H1 (cell line): Measurements from ENCODE around the gene GSTO1. TPM values are rescaled to one million over a fixed set of nuclear protein-coding genes. Genes with fewer than 3 reads are reported as not detected.

Source experiments
- CTCF ChIA-PET: fragments of 300-600 bp; sonication (Branson Sonifier 250); formaldehyde crosslinking; loops from one replicate; lab custom pipeline; 2021; ENCODE audit not compliant: partially characterized antibody; lab: Charles Lee
- POLR2A ChIA-PET: fragments of 300-600 bp; sonication (Branson Sonifier 250); formaldehyde crosslinking; loops from one replicate; lab custom pipeline; 2021; ENCODE audit warnings: inconsistent platforms; ENCODE audit not compliant: partially characterized antibody; lab: Charles Lee
- DNase-seq, 2 experiments: peaks; one replicate each; pipeline versions ENCODE4 v3.0.0 to v3.0.0-alpha.2; 2010 to 2022; ENCODE audit warnings: low spot score in 2 of 2, low read depth in 1 of 2, mixed read lengths in 1 of 2
- FAIRE-seq: peaks from 2 replicates; lab custom pipeline; 2011; peaks lifted over from hg19 to GRCh38; lab: Jason Lieb, UNC
- H2AFZ ChIP-seq: 2 replicates; pipeline ENCODE4 v1.8.1; 2012; ENCODE audit warnings: low read length, inconsistent platforms
- H2AK5ac ChIP-seq: 2 replicates; pipeline ENCODE4 v1.6.1; 2013; ENCODE audit warnings: low read depth, low read length
- H2BK120ac ChIP-seq: replicated peaks from 2 replicates; pipeline ENCODE3; 2013; ENCODE audit warnings: low read depth, low read length, inconsistent platforms
- H2BK12ac ChIP-seq: 2 replicates; pipeline ENCODE4 v1.6.1; 2013; ENCODE audit warnings: low read depth, low read length
- H2BK15ac ChIP-seq: 2 replicates; pipeline ENCODE4 v1.6.1; 2013; ENCODE audit warnings: low read length
- H2BK20ac ChIP-seq: 2 replicates; pipeline ENCODE4 v1.6.1; 2013; ENCODE audit warnings: low read length
- H2BK5ac ChIP-seq: 2 replicates; pipeline ENCODE4 v1.6.1; 2013; ENCODE audit warnings: low read depth, low read length
- H3K14ac ChIP-seq: 2 replicates; pipeline ENCODE4 v1.6.1; 2013; ENCODE audit warnings: inconsistent platforms; ENCODE audit not compliant: insufficient read length
- H3K18ac ChIP-seq: 2 replicates; pipeline ENCODE4 v1.6.1; 2013; ENCODE audit warnings: low read length; ENCODE audit errors: extremely low read depth
- H3K23ac ChIP-seq: 2 replicates; pipeline ENCODE4 v1.6.1; 2013; ENCODE audit warnings: inconsistent platforms; ENCODE audit not compliant: insufficient read length
- H3K23me2 ChIP-seq: 2 replicates; pipeline ENCODE4 v1.6.1; 2013; ENCODE audit warnings: low read depth, low read length
- H3K27ac ChIP-seq: 2 replicates; pipeline ENCODE4 v1.6.1; 2011; ENCODE audit warnings: low read depth, low read length, inconsistent platforms
- H3K27me3 ChIP-seq, 4 experiments: replicated peaks in 1 of 4; 1 replicate in 1 of 4; 2 replicates in 3 of 4; pipeline versions ENCODE4 v1.6.1 to v1.8.1; 2011 to 2013; ENCODE audit warnings: low read length in 3 of 4, mild to moderate bottlenecking in 3 of 4, inconsistent platforms in 2 of 4, mixed read lengths in 2 of 4, moderate library complexity in 1 of 4; ENCODE audit not compliant: control insufficient read depth in 3 of 4, insufficient read depth in 3 of 4; ENCODE audit errors: extremely low read depth in 1 of 4
- H3K36me3 ChIP-seq, 4 experiments: 2 replicates each; pipeline versions ENCODE4 v1.6.1 to v1.8.1; 2011 to 2013; ENCODE audit warnings: mild to moderate bottlenecking in 4 of 4, low read length in 3 of 4, moderate library complexity in 2 of 4, control low read depth in 1 of 4, inconsistent platforms in 1 of 4; ENCODE audit not compliant: insufficient read depth in 4 of 4, control insufficient read depth in 2 of 4
- H3K4ac ChIP-seq: replicated peaks from 2 replicates; pipeline ENCODE3; 2013; ENCODE audit warnings: low read length, low read depth, mixed read lengths, inconsistent platforms; ENCODE audit not compliant: insufficient read length
- H3K4me1 ChIP-seq, 4 experiments: replicated peaks in 1 of 4; 1 replicate in 1 of 4; 2 replicates in 3 of 4; pipeline versions ENCODE4 v1.6.1 to v1.8.1; 2011 to 2013; ENCODE audit warnings: low read length in 3 of 4, inconsistent platforms in 2 of 4, mixed read lengths in 1 of 4; ENCODE audit not compliant: insufficient read depth in 4 of 4, control insufficient read depth in 3 of 4
- H3K4me2 ChIP-seq, 2 experiments: 2 replicates each; pipeline versions ENCODE4 v1.6.1 to v1.8.1; 2011 to 2013; ENCODE audit warnings: low read depth in 2 of 2, low read length in 2 of 2, control low read depth in 1 of 2, inconsistent platforms in 1 of 2, mild to moderate bottlenecking in 1 of 2; ENCODE audit not compliant: insufficient read depth in 1 of 2
- H3K4me3 ChIP-seq, 4 experiments: fragments of 200-600, 300-600 bp in 1 of 4; sonication (generic), shearing (Covaris generic), sonication (Bioruptor Twin) in 1 of 4; 2 replicates each; pipeline versions ENCODE4 v1.5.1 to v1.8.1; 2011 to 2016; ENCODE audit warnings: low read length in 4 of 4, low read depth in 3 of 4, control low read depth in 2 of 4, inconsistent platforms in 2 of 4, mild to moderate bottlenecking in 2 of 4, mixed read lengths in 1 of 4, moderate library complexity in 1 of 4; ENCODE audit not compliant: insufficient read depth in 2 of 4; ENCODE audit errors: extremely low read depth in 1 of 4
- H3K56ac ChIP-seq: replicated peaks from 2 replicates; pipeline ENCODE3; 2013; ENCODE audit warnings: low read depth, mild to moderate bottlenecking, mixed read lengths, low read length, inconsistent platforms; ENCODE audit not compliant: insufficient read length
- H3K79me1 ChIP-seq: 2 replicates; pipeline ENCODE4 v1.6.1; 2013; ENCODE audit warnings: low read depth, low read length, control low read depth
- H3K79me2 ChIP-seq, 2 experiments: 2 replicates each; pipeline versions ENCODE4 v1.6.1 to v1.8.1; 2012 to 2013; ENCODE audit warnings: low read length in 2 of 2, mild to moderate bottlenecking in 2 of 2, inconsistent platforms in 1 of 2; ENCODE audit not compliant: insufficient read depth in 2 of 2, control insufficient read depth in 1 of 2
- H3K9ac ChIP-seq, 4 experiments: replicated peaks in 1 of 4; 1 replicate in 1 of 4; 2 replicates in 3 of 4; pipeline versions ENCODE4 v1.6.1 to v1.8.1; 2011 to 2013; ENCODE audit warnings: low read depth in 3 of 4, low read length in 3 of 4, control low read depth in 2 of 4, mild to moderate bottlenecking in 2 of 4, moderate library complexity in 2 of 4, inconsistent platforms in 1 of 4; ENCODE audit errors: extremely low read depth in 1 of 4
- H3K9me3 ChIP-seq, 2 experiments: 2 replicates each; pipeline versions ENCODE4 v1.6.1 to v1.8.1; 2012 to 2013; ENCODE audit warnings: mild to moderate bottlenecking in 2 of 2, moderate library complexity in 2 of 2, control low read depth in 1 of 2, inconsistent platforms in 1 of 2, low read depth in 1 of 2, low read length in 1 of 2, mixed read lengths in 1 of 2; ENCODE audit not compliant: insufficient read depth in 2 of 2
- H4K20me1 ChIP-seq, 2 experiments: replicated peaks in 1 of 2; 2 replicates each; pipeline versions ENCODE3 to v1.8.1; 2011 to 2013; ENCODE audit warnings: inconsistent platforms in 2 of 2, low read length in 2 of 2, mild to moderate bottlenecking in 1 of 2; ENCODE audit not compliant: insufficient read depth in 2 of 2, control insufficient read depth in 1 of 2
- H4K5ac ChIP-seq: 2 replicates; pipeline ENCODE4 v1.6.1; 2013; ENCODE audit warnings: low read length, low read depth, mixed read lengths, inconsistent platforms; ENCODE audit not compliant: insufficient read length
- H4K8ac ChIP-seq: 2 replicates; pipeline ENCODE4 v1.8.0; 2013; ENCODE audit warnings: mild to moderate bottlenecking, moderate library complexity, low read length, inconsistent platforms; ENCODE audit not compliant: insufficient read depth; ENCODE audit errors: extremely low read depth
- H4K91ac ChIP-seq: replicated peaks from 2 replicates; pipeline ENCODE3; 2013; ENCODE audit warnings: low read length, mixed read lengths, inconsistent platforms; ENCODE audit not compliant: insufficient read length
- EGR1 ChIP-seq: IDR thresholded peaks from 2 replicates; pipeline ENCODE4 v1.6.1; 2011; ENCODE audit warnings: low read depth, low read length, borderline replicate concordance
- JUN ChIP-seq: IDR thresholded peaks from 2 replicates; pipeline ENCODE4 v1.6.1; 2011; ENCODE audit warnings: low read depth, mild to moderate bottlenecking, improper control_type of control experiment, low read length
- MAFK ChIP-seq: IDR thresholded peaks from 2 replicates; pipeline ENCODE4 v1.6.1; 2012; ENCODE audit warnings: low read depth, mild to moderate bottlenecking, improper control_type of control experiment, low read length
- POU5F1 ChIP-seq: IDR thresholded peaks from 2 replicates; pipeline ENCODE4 v1.6.1; 2011; ENCODE audit warnings: low read depth, mild to moderate bottlenecking, low read length, moderate library complexity
- WGBS, 2 experiments: shearing (Covaris generic) in 1 of 2; methylation state at CpG; one replicate each; pipeline versions ENCODE4 v1.1.6 to v1.1.7; 2013 to 2015; ENCODE audit warnings: low lambda C conversion rate in 2 of 2, mixed read lengths in 2 of 2, inconsistent platforms in 1 of 2, low coverage in 1 of 2, missing lambda C conversion rate in 1 of 2; ENCODE audit not compliant: insufficient replicate concordance in 2 of 2, insufficient coverage in 1 of 2, insufficient read length in 1 of 2; ENCODE audit errors: extremely low coverage in 1 of 2, missing lambda C conversion rate in 1 of 2; 5-methylcytosine and 5-hydroxymethylcytosine counted together
- polyA plus RNA-seq, 7 experiments: library from polyadenylated mRNA; depleted of rRNA in 3 of 7; stranded (reverse) in 5 of 7; unstranded in 2 of 7; fragments of >200 nt in 5 of 7; fragments of 200-250 nt in 2 of 7; gene quantifications; 1 replicate in 5 of 7; 2 replicates in 1 of 7; 4 replicates in 1 of 7; pipeline versions ENCODE4 v1.2.1 to v1.2.3, GENCODE V29; 2011 to 2013; ENCODE audit warnings: missing spikeins in 2 of 7, mixed read lengths in 2 of 7
- total RNA-seq: library from RNA; stranded (reverse); fragmentation: NEBNext Ultra II Directional; extraction: Animal tissue kit (Norgen Biotek cat#: 25700); gene quantifications from 2 replicates; pipeline ENCODE4 v1.2.1, GENCODE V29; 2021
- TF ChIP-seq, protein P1 (sequence below): IDR thresholded peaks from 2 replicates; pipeline ENCODE4 v1.6.1; 2012; ENCODE audit warnings: inconsistent platforms

Gene GSTO1
- total and polyA plus RNA-seq, 2 of the 8 experiments (the other 6 are each of a cell fraction or from before 2014, with no cell fraction given), result 22.4 to 32.5 TPM

DNA sequence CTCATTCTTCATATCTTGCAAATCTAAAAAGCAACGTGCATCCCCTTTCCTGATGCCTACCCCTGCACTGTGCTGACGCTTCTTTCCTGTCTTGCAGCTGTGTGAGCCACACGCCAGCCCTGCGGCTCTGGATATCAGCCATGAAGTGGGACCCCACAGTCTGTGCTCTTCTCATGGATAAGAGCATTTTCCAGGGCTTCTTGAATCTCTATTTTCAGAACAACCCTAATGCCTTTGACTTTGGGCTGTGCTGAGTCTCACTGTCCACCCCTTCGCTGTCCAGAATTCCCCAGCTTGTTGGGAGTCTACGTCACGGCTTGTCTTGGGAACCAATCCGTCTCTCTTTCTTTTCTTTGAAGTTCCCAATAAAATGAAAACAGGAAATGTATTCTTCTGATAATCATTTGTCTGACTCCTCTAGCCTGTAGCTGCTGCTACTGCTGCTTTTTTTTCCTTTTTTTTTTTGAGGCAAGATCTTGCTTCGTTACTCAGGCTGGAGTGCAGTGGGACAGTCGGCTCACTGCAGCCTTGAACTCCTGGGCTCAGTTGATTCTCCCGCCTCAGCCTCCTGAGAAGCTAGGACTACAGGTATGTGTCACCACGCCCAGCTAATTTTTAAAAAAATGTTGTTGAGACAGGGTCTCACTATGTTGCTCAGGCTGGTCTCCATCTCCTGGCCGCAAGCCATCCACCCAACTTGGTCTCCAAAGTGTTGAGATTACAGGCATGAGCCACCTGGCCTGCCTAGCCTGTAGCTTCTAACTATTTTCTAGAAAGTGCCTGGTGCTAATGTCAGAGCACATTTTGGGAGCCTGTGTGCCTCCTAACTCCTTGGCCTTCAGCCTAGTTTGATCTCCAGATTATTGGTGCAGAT lies 44.6 kb downstream of the GSTO1 start:
- H3K9ac ChIP-seq, result no peak overlapping the region
- FAIRE-seq (no peak), DNase-seq (no peak)
- H2AFZ ChIP-seq, result no peak overlapping the region
- no peak overlapping the region for H4K5ac ChIP-seq
- H2BK120ac ChIP-seq, result no peak overlapping the region
- H3K14ac ChIP-seq, result no peak overlapping the region
- H3K4me3 ChIP-seq, result no peak overlapping the region
- H3K79me1 ChIP-seq, result no peaks in the 10 kb centered on the region
- H4K20me1 ChIP-seq, result no peaks in the 10 kb centered on the region
- no peaks in the 10 kb centered on the region for H3K23me2 ChIP-seq
- no peak overlapping the region for H3K18ac ChIP-seq
- no peak overlapping the region for H3K27ac ChIP-seq
- no peak overlapping the region for H4K91ac ChIP-seq
- TF ChIP-seq MAFK, result no peak
- TF ChIP-seq, protein P1, sequence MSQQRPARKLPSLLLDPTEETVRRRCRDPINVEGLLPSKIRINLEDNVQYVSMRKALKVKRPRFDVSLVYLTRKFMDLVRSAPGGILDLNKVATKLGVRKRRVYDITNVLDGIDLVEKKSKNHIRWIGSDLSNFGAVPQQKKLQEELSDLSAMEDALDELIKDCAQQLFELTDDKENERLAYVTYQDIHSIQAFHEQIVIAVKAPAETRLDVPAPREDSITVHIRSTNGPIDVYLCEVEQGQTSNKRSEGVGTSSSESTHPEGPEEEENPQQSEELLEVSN, result no peak
- TF ChIP-seq POU5F1, result no peak
- no peak for TF ChIP-seq JUN
- no peak for TF ChIP-seq EGR1
- no peak overlapping the region for H2BK5ac ChIP-seq
- no peaks in the 10 kb centered on the region for H3K79me2 ChIP-seq
- H3K23ac ChIP-seq, result no peak overlapping the region
- H3K9me3 ChIP-seq, result peaks cover 10 to 14% of the 10 kb centered on the region in 2 experiments
- no peak overlapping the region for H2BK15ac ChIP-seq
- ChIA-PET POLR2A (interaction anchor here (1.3 to 2.0 kb wide), 4 partner anchors 8 to 38 kb away, joined by 4 to 7 read pairs (median 4); partner anchors contain the start of gene ITPRIP), CTCF (interaction anchor here (0.8 to 16.1 kb wide), 21 partner anchors 10 to 325 kb away, joined by 3 to 379 read pairs (median 4); partner anchors contain the start of gene CFAP58)
- no peak overlapping the region for H2AK5ac ChIP-seq
- 90% methylated on average over 13 of the region's 13 CpGs; no CpG with 5 or more reads in 1 of the 2 experiments for WGBS, 2 experiments
- no peaks in the 10 kb centered on the region for H3K4me1 ChIP-seq
- H3K4me2 ChIP-seq, result no peak overlapping the region
- no peak overlapping the region for H3K4ac ChIP-seq
- no peak overlapping the region for H2BK20ac ChIP-seq
- H3K56ac ChIP-seq, result no peak overlapping the region
- peaks cover 0 to 2% (median 0%) of the 10 kb centered on the region in 4 experiments; a peak in 2 of 8 replicates for H3K36me3 ChIP-seq
- no peaks in the 10 kb centered on the region for H3K27me3 ChIP-seq
- H4K8ac ChIP-seq, result no peak overlapping the region
- H2BK12ac ChIP-seq, result no peak overlapping the region
